Fibroblast of mammary gland (primary cell): Measurements from ENCODE around the gene MTCL3.
A peak's percentile ranks its signal among the peaks of the same experiment; 100 is the strongest.

ENCODE experiments used
- DNase-seq: peaks from one replicate; pipeline ENCODE4 v3.0.0-alpha.2; 2010; ENCODE audit warnings: low read depth
- H3K4me3 ChIP-seq: 2 replicates; pipeline ENCODE4 v1.5.1; 2011; ENCODE audit warnings: low read depth, mild to moderate bottlenecking, low read length, moderate library complexity; ENCODE audit not compliant: control insufficient read depth
- TF ChIP-seq, protein P1 (sequence below): conservative IDR thresholded peaks from 2 replicates; pipeline ENCODE4 v1.5.1; 2011; ENCODE audit warnings: low read depth, low read length, inconsistent platforms; ENCODE audit not compliant: control insufficient read depth, insufficient read depth

Gene MTCL3

DNA sequence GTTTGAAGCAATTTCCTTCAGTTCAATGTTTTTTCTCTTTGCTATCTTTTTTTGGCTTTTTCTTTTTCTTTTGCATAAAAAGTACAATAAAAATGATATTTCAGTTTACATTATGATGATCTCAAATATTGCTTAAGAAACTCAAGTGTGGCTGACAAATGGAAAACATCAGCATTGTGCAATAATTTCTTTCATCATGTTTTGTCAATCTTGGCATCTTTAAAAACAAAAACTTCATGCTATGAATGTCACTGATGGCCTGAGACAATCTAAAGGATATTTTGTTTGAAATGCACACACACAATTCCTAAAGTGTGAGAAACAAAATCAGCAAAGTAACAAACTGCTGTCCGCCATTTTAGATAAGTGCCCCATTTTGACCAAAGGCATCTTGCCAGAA, 13.9 kb upstream of the MTCL3 start:
- no peak overlapping the region for H3K4me3 ChIP-seq
- peak; percentile 40 for DNase-seq

DNA sequence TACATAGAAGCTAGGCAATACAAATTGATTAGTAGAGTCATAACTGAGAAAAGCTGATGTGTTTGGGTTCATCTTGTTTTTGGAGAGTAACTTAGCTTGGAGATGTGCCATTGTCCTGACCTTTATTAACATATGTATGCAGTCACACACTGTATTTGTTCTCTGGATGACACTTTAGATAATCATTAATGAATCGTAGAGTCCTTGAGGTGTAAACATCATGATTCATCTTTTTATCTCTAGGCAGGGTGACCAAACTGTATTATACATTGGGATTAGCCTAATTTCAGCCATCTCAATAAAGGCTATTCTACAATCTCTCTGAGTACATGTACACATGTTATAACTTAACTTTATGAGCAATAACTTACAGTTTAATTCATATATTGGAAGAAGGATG, 3.6 kb upstream of the MTCL3 start:
- H3K4me3 ChIP-seq: no peak overlapping the region
- DNase-seq: no peak
- TF ChIP-seq, protein P1, sequence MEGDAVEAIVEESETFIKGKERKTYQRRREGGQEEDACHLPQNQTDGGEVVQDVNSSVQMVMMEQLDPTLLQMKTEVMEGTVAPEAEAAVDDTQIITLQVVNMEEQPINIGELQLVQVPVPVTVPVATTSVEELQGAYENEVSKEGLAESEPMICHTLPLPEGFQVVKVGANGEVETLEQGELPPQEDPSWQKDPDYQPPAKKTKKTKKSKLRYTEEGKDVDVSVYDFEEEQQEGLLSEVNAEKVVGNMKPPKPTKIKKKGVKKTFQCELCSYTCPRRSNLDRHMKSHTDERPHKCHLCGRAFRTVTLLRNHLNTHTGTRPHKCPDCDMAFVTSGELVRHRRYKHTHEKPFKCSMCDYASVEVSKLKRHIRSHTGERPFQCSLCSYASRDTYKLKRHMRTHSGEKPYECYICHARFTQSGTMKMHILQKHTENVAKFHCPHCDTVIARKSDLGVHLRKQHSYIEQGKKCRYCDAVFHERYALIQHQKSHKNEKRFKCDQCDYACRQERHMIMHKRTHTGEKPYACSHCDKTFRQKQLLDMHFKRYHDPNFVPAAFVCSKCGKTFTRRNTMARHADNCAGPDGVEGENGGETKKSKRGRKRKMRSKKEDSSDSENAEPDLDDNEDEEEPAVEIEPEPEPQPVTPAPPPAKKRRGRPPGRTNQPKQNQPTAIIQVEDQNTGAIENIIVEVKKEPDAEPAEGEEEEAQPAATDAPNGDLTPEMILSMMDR: no peak

More for the DNA sequence above, 13.9 kb upstream of the MTCL3 start:
- TF ChIP-seq, protein P1: no peak

DNA sequence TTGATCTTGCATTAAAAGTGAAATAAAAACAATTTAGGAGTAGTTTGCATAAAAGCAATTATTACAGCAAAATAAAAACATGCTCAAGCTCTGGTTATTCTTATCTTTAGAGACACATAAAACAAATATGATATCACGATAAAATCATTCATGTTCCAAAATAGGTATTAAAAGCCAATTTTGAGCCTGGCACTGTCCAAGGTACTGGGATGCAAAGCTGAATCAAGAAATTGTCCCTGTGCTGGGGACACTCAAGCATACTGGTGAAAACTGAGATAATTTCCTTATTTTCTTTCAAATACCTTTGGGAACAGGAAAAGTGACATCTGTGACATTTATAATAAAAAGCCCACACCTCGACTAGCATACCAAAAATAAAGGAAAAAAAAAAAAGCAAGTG, 931 bp upstream of the MTCL3 start:
- TF ChIP-seq, protein P1: no peak
- no peak overlapping the region for H3K4me3 ChIP-seq
- peak; percentile 33 for DNase-seq

DNA sequence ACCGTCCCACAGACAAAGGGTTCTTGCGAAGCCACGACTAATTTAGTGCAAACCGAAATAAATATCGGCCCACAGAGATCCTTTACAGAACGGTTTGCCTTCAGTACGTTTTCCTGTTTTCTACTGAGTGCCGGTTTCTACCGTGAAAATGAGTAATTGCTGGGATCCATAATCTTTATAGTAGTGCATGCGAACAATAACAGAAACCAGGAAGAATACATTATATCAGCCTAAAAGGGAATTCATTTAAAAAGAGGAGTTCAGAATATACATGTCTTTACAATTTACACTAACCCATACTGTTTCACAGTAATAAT, 292 bp upstream of the MTCL3 start:
- H3K4me3 ChIP-seq: peak overlapping the region; percentile 48
- DNase-seq: no peak
- TF ChIP-seq, protein P1: no peak

DNA sequence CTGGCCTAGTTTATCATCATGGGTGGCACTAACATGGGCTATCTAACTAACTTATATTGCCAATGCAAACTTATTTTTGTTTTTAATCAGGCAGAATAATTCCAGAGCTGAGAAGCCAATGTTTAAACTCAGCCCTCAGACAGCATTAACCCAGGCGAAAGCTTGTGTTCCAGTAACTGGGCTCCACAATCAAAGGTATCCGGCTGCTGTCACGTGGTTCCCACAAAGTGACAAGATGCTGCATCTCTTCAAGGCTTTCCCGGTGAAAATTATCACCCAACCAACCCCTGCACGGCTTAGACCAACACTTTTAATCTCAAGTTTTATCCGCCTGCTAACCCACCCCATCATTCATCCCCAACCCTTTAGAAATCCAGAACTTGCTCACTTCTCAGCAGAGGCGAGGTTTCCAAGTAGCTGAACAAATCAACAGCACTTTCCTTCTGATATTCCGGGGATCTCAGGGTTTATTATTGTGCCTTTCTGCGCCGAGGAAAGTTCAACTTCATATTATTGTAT, 885 bp downstream of the MTCL3 start:
- peak overlapping the region; percentile 48 for H3K4me3 ChIP-seq
- no peak for DNase-seq
- TF ChIP-seq, protein P1: no peak

DNA sequence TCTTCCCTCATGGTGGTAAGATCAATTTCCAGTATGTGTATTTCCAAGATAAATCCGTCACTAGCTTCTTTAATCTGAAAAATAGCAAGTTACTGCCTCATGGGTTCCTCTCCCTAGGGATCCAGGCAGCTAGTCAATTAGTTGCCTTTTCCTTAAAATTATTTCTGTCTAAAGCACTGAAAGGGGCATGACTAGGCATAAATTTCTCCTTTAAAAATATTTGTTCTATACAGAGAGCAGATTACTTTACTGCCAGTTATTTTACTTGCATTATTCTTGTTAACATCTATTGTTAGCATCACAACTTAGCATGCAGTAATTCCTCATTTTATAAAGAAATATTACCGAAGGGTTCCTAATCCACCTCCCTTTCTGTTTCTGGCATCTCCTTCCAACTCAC, 1.4 kb downstream of the MTCL3 start:
- no peak for DNase-seq
- H3K4me3 ChIP-seq: no peak overlapping the region
- TF ChIP-seq, protein P1: no peak

DNA sequence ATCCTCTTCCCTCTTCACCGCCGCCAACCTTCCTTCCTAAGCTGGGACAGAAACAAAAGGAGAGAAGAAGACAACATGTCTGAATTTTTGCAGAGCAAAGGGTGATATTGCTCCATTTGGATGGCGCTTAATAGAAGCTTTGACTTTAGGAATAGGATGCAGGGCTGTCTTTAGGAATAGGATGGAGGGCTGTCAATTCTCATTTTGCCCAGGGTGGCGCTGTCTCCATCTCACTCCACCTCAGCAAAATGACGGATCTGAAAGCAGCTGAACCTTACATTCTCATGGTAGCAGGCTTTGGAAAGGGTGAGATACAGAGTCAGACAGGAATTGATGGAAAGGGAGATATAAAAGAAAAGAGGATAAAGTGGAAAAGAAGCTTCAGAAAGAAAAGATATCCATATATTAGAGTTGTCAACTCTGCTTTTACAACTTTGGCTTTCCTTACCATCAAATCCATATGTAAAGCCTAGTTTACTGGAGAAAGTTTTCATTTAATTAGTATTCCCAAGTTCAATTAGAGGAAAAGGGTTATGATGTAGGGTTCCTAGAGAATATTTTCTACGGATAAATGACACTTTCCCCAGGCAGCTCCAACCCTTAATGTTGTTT, 2.4 kb downstream of the MTCL3 start:
- peak overlapping the region; percentile 69 for H3K4me3 ChIP-seq
- peak; percentile 58 for DNase-seq
- TF ChIP-seq, protein P1: peak; percentile 83
